Activated B cell treated with CpG ODN at 0.5 μM for 24 hours (primary cell): ENCODE measurements around the gene FAM111B. TPM values are rescaled to one million over a fixed set of nuclear protein-coding genes. Genes with fewer than 3 reads are reported as not detected.
"Not testable (repeated sequence)": the region's sequence is repeated elsewhere in the genome, so short reads cannot be mapped to it uniquely, and the experiment has no call there.

Experiments
- ATAC-seq: fragments of 200-7000 bp; cut with Tn5 transposase; one replicate; pipeline ENCODE4 v1.10.0; 2021; ENCODE audit warnings: low read depth, mild to moderate bottlenecking, moderate library complexity
- CTCF ChIA-PET: fragments of 350-600 bp; sonication (Branson Sonifier 250); formaldehyde crosslinking; loops from one replicate; lab custom pipeline; 2021; ENCODE audit warnings: antibody characterized with exemption; lab: Charles Lee
- POLR2A ChIA-PET: fragments of 350-600 bp; sonication (Branson Sonifier 250); formaldehyde crosslinking; loops from one replicate; lab custom pipeline; 2021; ENCODE audit warnings: antibody characterized with exemption; lab: Charles Lee
- DNase-seq: peaks from one replicate; pipeline ENCODE4 v3.0.0; 2022
- H3K27ac Mint-ChIP-seq: one replicate; pipeline ENCODE4 v1.8.0; 2020; ENCODE audit warnings: mixed read lengths
- H3K27me3 Mint-ChIP-seq: one replicate; pipeline ENCODE4 v1.8.0; 2021; ENCODE audit warnings: mixed read lengths
- H3K36me3 Mint-ChIP-seq: one replicate; pipeline ENCODE4 v1.8.0; 2021; ENCODE audit warnings: low read depth, mixed read lengths
- H3K4me1 Mint-ChIP-seq: one replicate; pipeline ENCODE4 v1.8.0; 2021; ENCODE audit warnings: mixed read lengths
- H3K4me3 Mint-ChIP-seq: one replicate; pipeline ENCODE4 v1.8.0; 2020; ENCODE audit warnings: mild to moderate bottlenecking, mixed read lengths
- H3K9me3 Mint-ChIP-seq: one replicate; pipeline ENCODE4 v1.8.0; 2020; ENCODE audit warnings: mixed read lengths
- CTCF ChIP-seq: fragments of 200-600 bp; IDR thresholded peaks from one replicate; pipeline ENCODE4 v1.8.0; 2022; ENCODE audit warnings: antibody characterized with exemption, mild to moderate bottlenecking
- intact Hi-C: fragments of 100-400 bp; cut with micrococcal nuclease; formaldehyde crosslinking; loops from one replicate; pipeline ENCODE4 v1.15.1; 2024
- total RNA-seq: library from RNA; stranded (reverse); gene quantifications from 2 replicates; pipeline ENCODE4 v1.2.3, GENCODE V29; 2022

The FAM111B gene
- total RNA-seq, 1 donor from 2014 or later: 48.0 TPM

GRCh38 chr11:59117774-59118173 is 10.7 kb downstream of the FAM111B start:
- ChIA-PET POLR2A (no interaction called here), CTCF (no interaction called here)
- H3K9me3 Mint-ChIP-seq: peaks cover 22% of the 10 kb centered on the region
- no peak for TF ChIP-seq CTCF
- no peak overlapping the region for H3K4me3 Mint-ChIP-seq
- intact Hi-C loops: no loop called here
- H3K27ac Mint-ChIP-seq: no peak overlapping the region
- H3K27me3 Mint-ChIP-seq: no peaks in the 10 kb centered on the region
- H3K4me1 Mint-ChIP-seq: peaks cover 7% of the 10 kb centered on the region
- peaks cover 68% of the 10 kb centered on the region for H3K36me3 Mint-ChIP-seq
- DNase-seq: no peak
- no peak for ATAC-seq

- Mint-ChIP-seq H3K27me3 (no peaks in the 10 kb centered on the region), H3K4me1 (peaks cover 7% of the 10 kb centered on the region), H3K4me3 (no peak overlapping the region), H3K9me3 (peaks cover 26% of the 10 kb centered on the region), H3K27ac (no peak overlapping the region), H3K36me3 (peaks cover 63% of the 10 kb centered on the region)
- intact Hi-C loops: no loop called here
- POLR2A ChIA-PET: interaction anchor here (1.1 kb wide), 1 partner anchor 9 kb away, joined by 4 read pairs; no protein-coding TSS in a partner anchor
- no peak for TF ChIP-seq CTCF
- CTCF ChIA-PET: no interaction called here
- no peak for DNase-seq
- no peak for ATAC-seq
Measured at GRCh38 chr11:59119826-59120225, 12.8 kb downstream of the FAM111B start.

GRCh38 chr11:59135648-59136461 is 28.8 kb downstream of the FAM111B start:
- no peaks in the 10 kb centered on the region for H3K27me3 Mint-ChIP-seq
- CTCF ChIA-PET: interaction anchor here (0.6 to 3.9 kb wide), 48 partner anchors 9 to 568 kb away, joined by 3 to 50 read pairs (median 6); partner anchors contain the start of gene FAM111B
- H3K4me3 Mint-ChIP-seq: peak overlapping the region; percentile 69
- intact Hi-C loops: loop anchor here (1.0 to 2.0 kb wide), 10 partner anchors 29 to 568 kb away; partner anchors contain the start of gene FAM111B
- peaks cover 25% of the 10 kb centered on the region for H3K4me1 Mint-ChIP-seq
- peaks cover 70% of the 10 kb centered on the region for H3K36me3 Mint-ChIP-seq
- POLR2A ChIA-PET: interaction anchor here (0.6 to 2.0 kb wide), 14 partner anchors 8 to 563 kb away, joined by 3 to 17 read pairs (median 6); partner anchors contain the start of gene FAM111B
- H3K9me3 Mint-ChIP-seq: peaks cover 12% of the 10 kb centered on the region
- peak; percentile 98 for ATAC-seq
- peak; percentile 91 for TF ChIP-seq CTCF
- peak; percentile 85 for DNase-seq
- H3K27ac Mint-ChIP-seq: peak overlapping the region; percentile 88

GRCh38 chr11:59136551-59136950 is 29.5 kb downstream of the FAM111B start:
- H3K4me3 Mint-ChIP-seq, H3K9me3 Mint-ChIP-seq, DNase-seq, ATAC-seq, H3K27me3 Mint-ChIP-seq: not testable (repeated sequence)
- Mint-ChIP-seq H3K4me1 (peaks cover 32% of the 10 kb centered on the region), H3K36me3 (peaks cover 63% of the 10 kb centered on the region), H3K27ac (peak overlapping the region; percentile 4)
- intact Hi-C loops: loop anchor here (1.0 to 2.0 kb wide), 10 partner anchors 29 to 568 kb away; partner anchors contain the start of gene FAM111B
- ChIA-PET CTCF (interaction anchor here (1.1 to 3.9 kb wide), 37 partner anchors 8 to 569 kb away, joined by 3 to 50 read pairs (median 10); partner anchors contain the start of gene FAM111B), POLR2A (interaction anchor here (0.6 to 2.0 kb wide), 5 partner anchors 22 to 563 kb away, joined by 3 to 7 read pairs (median 4); no protein-coding TSS in a partner anchor)

GRCh38 chr11:59137190-59137589 is 30.2 kb downstream of the FAM111B start:
- peaks cover 38% of the 10 kb centered on the region for H3K4me1 Mint-ChIP-seq
- CTCF ChIA-PET: interaction anchor here (1.0 to 1.3 kb wide), 2 partner anchors 79 to 179 kb away, joined by 3 to 4 read pairs; no protein-coding TSS in a partner anchor

More at GRCh38 chr11:59137190-59137589, 30.2 kb downstream of the FAM111B start:
- DNase-seq: no peak
- TF ChIP-seq CTCF: no peak
- no peaks in the 10 kb centered on the region for H3K27me3 Mint-ChIP-seq
- intact Hi-C loops: loop anchor here (2.0 kb wide), 1 partner anchor 286 kb away; no protein-coding TSS in a partner anchor
- peaks cover 58% of the 10 kb centered on the region for H3K36me3 Mint-ChIP-seq
- peaks cover 7% of the 10 kb centered on the region for H3K9me3 Mint-ChIP-seq
- H3K27ac Mint-ChIP-seq: peak overlapping the region; percentile 6
- ATAC-seq: no peak
- H3K4me3 Mint-ChIP-seq: no peak overlapping the region
- POLR2A ChIA-PET: interaction anchor here (1.0 kb wide), 1 partner anchor 76 kb away, joined by 3 read pairs; no protein-coding TSS in a partner anchor
